Activated CD4-positive, alpha-beta T cell treated with anti-CD3 and anti-CD28 coated beads, Interleukin-10, Interleukin-2, amounts not matched to agents 100 ng/mL and 50 ng/mL, durations not matched to agents 16 hours and 8 hours (primary cell): ENCODE results near the gene SNAP29.
"Not testable (repeated sequence)": the region's sequence is repeated elsewhere in the genome, so short reads cannot be mapped to it uniquely, and the experiment has no call there.

Experiments
- DNase-seq: peaks from one replicate; pipeline ENCODE4 v3.0.0-alpha.2; 2020

The SNAP29 gene

DNA sequence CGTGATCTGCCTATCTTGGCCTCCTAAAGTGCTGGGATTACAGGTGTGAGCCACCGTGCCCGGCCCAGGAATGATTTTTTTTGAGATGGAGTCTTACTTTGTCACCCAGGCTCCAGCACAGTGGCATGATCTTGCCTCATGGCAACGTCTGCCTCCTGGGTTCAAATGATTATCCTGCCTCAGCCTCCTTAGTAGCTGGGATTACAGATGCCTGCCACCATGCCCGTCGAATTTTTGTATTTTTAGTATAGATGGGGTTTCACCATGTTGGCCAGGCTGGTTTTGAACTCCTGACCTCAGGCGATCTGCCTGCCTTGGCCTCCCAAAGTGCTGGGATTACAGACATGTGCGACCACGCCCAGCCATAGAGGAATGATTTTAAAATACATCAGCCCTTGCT is 76.2 kb downstream of the SNAP29 start:
- not testable (repeated sequence) for DNase-seq

DNA sequence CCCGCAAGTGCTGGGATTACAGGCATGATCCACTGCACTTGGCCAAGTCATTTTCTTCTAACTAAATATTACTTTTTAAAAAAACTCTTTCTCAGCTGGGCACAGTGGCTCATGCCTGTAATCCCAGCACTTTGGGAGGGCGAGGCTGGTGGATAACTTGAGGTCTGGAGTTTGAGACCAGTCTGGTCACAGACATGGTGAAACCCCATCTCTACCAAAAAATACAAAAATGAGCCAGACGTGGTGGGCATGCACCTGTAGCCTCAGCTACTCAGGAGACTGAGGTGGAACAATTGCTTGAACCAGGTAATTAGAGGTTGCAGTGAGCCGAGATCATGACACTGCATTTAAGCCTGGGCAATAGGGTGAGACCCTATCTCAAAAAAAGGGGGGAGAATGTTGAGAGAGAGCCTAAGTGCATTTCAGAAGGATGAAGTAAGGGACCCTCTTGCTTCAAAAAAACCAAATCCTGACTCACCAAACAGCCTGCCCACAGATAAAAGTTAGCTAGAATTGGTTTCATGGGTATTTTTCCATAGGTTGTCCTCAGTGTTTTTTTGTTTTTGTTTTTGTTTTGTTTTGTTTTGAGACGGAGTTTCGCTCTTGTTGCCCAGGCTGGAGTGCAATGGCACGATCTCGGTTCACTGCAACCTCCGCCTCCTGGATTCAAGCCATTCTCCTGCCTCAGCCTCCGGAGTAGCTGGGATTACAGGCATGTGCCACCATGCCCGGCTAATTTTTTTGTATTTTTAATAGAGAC is 77.2 kb downstream of the SNAP29 start:
- not testable (repeated sequence) for DNase-seq

DNA sequence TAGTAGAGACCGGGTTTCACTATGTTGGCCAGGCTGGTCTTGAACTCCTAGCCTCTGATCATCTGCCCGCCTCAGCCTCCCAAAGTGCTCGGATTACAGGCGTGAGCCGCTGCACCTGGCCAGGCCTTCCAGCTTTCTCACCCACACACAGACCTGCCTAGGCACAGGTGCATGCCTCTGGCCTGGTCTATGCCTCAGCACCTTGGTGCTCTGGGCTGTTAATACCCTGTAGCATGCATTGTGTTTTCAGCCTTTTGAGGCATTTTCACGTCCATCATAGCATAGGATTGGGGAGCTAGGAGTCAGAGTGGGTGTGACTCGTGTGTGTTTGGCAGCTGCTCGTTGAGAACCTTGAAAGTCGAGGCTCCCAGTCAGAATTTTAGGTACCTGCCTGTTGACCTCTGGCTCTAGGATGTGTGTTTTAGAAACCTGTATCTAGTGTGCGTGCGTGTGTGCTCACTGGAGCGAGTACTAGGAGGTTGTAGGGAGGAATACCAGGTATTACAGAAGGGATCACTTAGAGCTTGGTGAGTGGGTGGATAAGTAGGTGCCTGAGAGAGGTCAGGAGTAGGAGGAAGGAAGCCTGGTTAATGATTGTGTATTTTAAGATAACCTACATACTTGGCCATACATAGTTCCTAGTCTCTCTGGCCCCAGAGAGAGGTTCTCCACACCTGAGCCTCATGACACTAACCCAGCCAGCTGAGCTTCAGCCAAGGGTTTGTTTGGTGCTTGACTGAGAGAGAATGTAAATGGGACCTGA is 78.4 kb downstream of the SNAP29 start:
- no peak for DNase-seq

DNA sequence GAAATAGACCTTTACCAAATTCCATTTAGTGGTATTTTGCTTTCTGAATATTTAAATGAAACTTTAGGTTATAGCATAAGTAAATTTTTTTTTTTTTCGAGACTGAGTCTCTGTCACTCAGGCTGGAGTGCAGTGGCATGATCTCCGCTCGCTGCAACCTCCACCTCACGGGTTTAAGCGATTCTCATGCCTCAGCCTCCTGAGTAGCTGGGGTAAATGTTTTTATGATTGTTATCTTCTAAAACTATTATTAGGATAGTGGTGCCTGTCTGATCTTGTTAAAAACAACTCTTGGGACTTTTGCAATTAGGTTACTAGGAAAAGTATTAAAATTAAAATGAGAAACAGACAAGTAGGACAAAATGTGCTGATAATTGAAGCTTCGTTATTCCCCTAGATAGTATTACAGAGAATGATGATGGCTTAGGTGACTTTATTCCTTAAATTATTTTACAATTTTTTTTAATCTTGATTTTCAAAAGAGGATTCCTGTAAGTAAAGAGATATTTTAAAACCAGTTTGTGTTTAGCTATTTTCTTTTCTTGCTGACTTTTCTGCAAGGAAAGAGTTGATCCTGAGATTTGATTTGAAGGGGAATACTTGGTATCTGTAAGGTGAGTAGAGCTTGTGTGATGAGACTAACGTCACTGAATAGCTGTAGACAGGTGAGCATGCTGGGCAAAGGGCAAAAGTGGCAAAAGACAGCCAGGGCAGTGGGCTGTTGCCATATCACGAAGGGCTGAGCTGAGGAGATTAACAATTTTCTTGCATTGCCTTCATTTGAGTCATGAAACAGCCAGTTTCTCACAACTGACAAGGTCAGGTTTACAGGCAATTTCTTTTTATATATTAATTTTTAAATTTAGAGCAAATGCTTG is 79.2 kb downstream of the SNAP29 start:
- no peak for DNase-seq

DNA sequence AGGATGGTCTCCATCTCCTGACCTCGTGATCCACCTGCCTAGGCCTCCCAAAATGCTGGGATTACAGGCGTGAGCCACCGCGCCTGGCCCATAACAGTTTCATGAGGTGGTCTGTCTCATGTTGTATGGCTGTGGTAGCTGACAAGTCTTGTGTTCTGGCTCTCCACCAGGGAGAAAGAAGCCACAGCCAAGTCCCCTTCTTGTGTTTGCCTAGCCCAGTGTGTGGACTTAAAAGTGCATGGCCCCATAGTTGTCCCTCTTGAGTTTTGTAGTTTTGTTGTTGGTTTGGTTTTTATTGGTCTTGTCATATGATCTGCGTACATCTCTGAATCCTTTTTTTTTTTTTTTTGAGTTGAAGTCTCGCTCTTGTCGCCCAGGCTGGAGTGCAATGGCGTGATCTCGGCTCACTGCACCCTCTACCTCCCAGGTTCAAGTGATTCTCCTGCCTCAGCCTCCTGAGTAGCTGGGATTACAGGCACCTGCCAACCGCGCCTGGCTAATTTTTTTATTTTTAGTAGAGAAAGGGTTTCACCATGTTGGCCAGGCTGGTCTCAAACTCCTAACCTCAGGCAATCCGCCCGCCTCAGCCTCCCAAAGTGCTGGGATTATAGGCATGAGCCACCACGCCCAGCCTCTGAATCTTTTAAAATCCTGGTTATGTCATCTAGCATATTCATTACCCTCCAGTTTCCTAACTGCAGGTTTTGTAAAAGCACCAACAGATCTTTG is 80.8 kb downstream of the SNAP29 start:
- DNase-seq: not testable (repeated sequence)

DNA sequence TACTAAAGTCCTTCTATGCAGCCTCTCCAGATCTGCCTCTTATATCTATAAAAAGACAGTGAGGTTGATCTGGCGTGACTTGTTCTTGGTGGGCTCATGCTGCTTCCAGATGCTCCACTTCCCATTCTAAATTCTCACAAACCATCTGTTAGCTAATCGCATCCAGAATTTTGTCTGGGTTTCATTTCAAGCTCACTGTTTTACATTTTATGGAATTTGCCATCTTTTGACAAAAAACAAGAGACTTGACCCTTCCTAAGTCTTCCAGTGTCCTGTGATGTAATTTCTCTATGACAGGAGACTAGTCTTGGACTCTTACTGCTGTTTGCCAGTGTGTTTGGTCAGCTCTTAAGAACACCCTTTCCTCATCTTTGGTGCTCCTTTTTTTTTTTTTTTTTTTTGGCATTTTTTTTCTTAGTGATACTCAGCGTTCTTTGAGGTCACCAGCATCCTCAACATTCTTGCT is 81.4 kb downstream of the SNAP29 start:
- DNase-seq: no peak
